Fibroblast of gingiva (primary cell): ENCODE data around the gene FBXO36.
"Not testable (repeated sequence)": the region's sequence is repeated elsewhere in the genome, so short reads cannot be mapped to it uniquely, and the experiment has no call there.

Source experiments
- DNase-seq: peaks from one replicate; pipeline ENCODE4 v3.0.0-alpha.2; 2011; ENCODE audit warnings: low read depth

FBXO36 gene

GRCh38 chr2:229910832-229911412, 11.4 kb upstream of the FBXO36 start:
- DNase-seq = no peak

- DNase-seq = peak; percentile 6
These were observed 8.1 kb upstream of the FBXO36 start for GRCh38 chr2:229914171-229914570.

GRCh38 chr2:229917793-229918192, 4.5 kb upstream of the FBXO36 start:
- DNase-seq = no peak

- no peak for DNase-seq
These were observed 2.2 kb upstream of the FBXO36 start for GRCh38 chr2:229920011-229920641.

- peak; percentile 69 for DNase-seq
These were observed 1.0 kb upstream of the FBXO36 start for GRCh38 chr2:229921101-229921891.

GRCh38 chr2:229921892-229922448, 333 bp upstream of the FBXO36 start, which contains the start of gene TRIP12:
TSS of gene TRIP12 (minus strand) at chr2:229922009. CDS start at chr2:229880079, 41,930 bp downstream.
- DNase-seq = peak; percentile 100

GRCh38 chr2:229924541-229924940, 2.2 kb downstream of the FBXO36 start:
- DNase-seq = not testable (repeated sequence)

GRCh38 chr2:229925201-229925600, 2.9 kb downstream of the FBXO36 start:
- no peak for DNase-seq

GRCh38 chr2:229927817-229928321, 5.6 kb downstream of the FBXO36 start:
- peak; percentile 45 for DNase-seq

GRCh38 chr2:229930656-229931055, 8.4 kb downstream of the FBXO36 start:
- no peak for DNase-seq

GRCh38 chr2:229931241-229931640, 8.9 kb downstream of the FBXO36 start:
- no peak for DNase-seq

GRCh38 chr2:229937537-229937936, 15.2 kb downstream of the FBXO36 start:
- no peak for DNase-seq

- no peak for DNase-seq
These were observed 20.4 kb downstream of the FBXO36 start for GRCh38 chr2:229942671-229943070.

GRCh38 chr2:229943171-229943570, 20.9 kb downstream of the FBXO36 start:
- DNase-seq = no peak

- no peak for DNase-seq
These were observed 21.6 kb downstream of the FBXO36 start for GRCh38 chr2:229943770-229944449.

- DNase-seq = no peak
These were observed 23.7 kb downstream of the FBXO36 start for GRCh38 chr2:229945975-229946374.

- no peak for DNase-seq
These were observed 25.2 kb downstream of the FBXO36 start for GRCh38 chr2:229947544-229947943.

GRCh38 chr2:229952256-229952835, 30.0 kb downstream of the FBXO36 start:
- no peak for DNase-seq

- DNase-seq = no peak
These were observed 33.4 kb downstream of the FBXO36 start for GRCh38 chr2:229955663-229956062.

- no peak for DNase-seq
These were observed 34.2 kb downstream of the FBXO36 start for GRCh38 chr2:229956491-229956890.

GRCh38 chr2:229963596-229963995, 41.3 kb downstream of the FBXO36 start:
- peak; percentile 36 for DNase-seq

GRCh38 chr2:229969921-229970320, 47.6 kb downstream of the FBXO36 start:
- DNase-seq = no peak
